ENCODE measurements around the gene PPIL4. TPM values are rescaled to one million over a fixed set of nuclear protein-coding genes. Genes with fewer than 3 reads are reported as not detected.

PPIL4 gene
- total and polyA plus RNA-seq, 2 of the 13 experiments (the other 11 are each of a cell fraction or from before 2014, with no cell fraction given): 5.5 to 46.0 TPM

DNA sequence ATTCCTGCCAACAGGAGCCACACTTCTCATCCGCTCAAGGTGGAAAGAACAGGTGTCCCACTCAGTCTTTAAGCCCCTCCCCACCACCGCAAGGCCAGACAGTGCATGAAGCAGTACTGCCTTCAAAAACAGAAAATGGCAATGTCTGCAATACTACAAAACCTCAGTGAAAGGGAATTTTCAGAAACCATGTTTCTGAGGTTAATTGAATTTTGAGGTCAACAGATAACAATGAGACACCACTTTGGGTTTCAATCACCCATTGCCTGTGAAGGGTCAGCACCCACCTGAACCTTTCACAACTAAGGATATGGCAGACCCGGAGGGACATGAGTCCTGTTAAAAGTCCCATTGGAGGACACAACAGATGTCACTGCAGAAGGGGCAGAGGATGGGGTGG, 74.0 kb downstream of the PPIL4 start:
- no TSS peak for BruUV-seq (replicated peaks)
- no peaks in the 10 kb centered on the region for H3K9me3 ChIP-seq (ENCODE audit: low read length)
- H3K4me2 ChIP-seq (ENCODE audit: low read depth, low read length): no peak overlapping the region
- ChIA-PET POLR2A (no interaction called here), CTCF (ENCODE audit: low intra/inter-chr PET ratio, low total read pairs) (no interaction called here)
- FAIRE-seq (no peak), ATAC-seq (no peak), DNase-seq (ENCODE audit: low spot score) (no peak)
- no peaks in the 10 kb centered on the region for H3K79me2 ChIP-seq (ENCODE audit: insufficient read depth, low read length)
- H3K9ac ChIP-seq (ENCODE audit: insufficient read depth, low read depth, low read length): no peak overlapping the region
- no peak overlapping the region for H3K4me3 ChIP-seq (replicated peaks in 1 of 3; ENCODE audit: insufficient read depth in 1 of 3, low read depth in 2 of 3, low read length in 3 of 3)
- intact Hi-C loops (cut with micrococcal nuclease; ENCODE audit: unreplicated experiment) (no loop called here), in situ Hi-C loops (cut with HindIII; ENCODE audit: extremely low pct_ligation_motif_present, low pct_unique_long_range_greater_than_20kb) (no loop called here)
- peaks cover 43% of the 10 kb centered on the region for H3K4me1 ChIP-seq (ENCODE audit: insufficient read depth, low read length)
- no peak for TF ChIP-seq POLR2G (IDR thresholded peaks at IDR 0.05; ENCODE audit: low read depth, low read length)
- TF ChIP-seq, protein P1, sequence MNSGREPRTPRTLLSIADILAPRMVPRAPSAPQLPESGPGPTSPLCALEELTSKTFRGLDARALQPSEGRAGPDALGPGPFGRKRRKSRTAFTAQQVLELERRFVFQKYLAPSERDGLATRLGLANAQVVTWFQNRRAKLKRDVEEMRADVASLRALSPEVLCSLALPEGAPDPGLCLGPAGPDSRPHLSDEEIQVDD (CRISPR knock-in tag; IDR thresholded peaks at IDR 0.05; ENCODE audit: borderline replicate concordance): no peak
- no peak for TF ChIP-seq NPAS2 (CRISPR knock-in tag; IDR thresholded peaks at IDR 0.05; ENCODE audit: borderline replicate concordance)
- TF ChIP-seq GATA4 (IDR thresholded peaks at IDR 0.05; ENCODE audit: borderline replicate concordance, low read depth): no peak
- TF ChIP-seq, protein P2, sequence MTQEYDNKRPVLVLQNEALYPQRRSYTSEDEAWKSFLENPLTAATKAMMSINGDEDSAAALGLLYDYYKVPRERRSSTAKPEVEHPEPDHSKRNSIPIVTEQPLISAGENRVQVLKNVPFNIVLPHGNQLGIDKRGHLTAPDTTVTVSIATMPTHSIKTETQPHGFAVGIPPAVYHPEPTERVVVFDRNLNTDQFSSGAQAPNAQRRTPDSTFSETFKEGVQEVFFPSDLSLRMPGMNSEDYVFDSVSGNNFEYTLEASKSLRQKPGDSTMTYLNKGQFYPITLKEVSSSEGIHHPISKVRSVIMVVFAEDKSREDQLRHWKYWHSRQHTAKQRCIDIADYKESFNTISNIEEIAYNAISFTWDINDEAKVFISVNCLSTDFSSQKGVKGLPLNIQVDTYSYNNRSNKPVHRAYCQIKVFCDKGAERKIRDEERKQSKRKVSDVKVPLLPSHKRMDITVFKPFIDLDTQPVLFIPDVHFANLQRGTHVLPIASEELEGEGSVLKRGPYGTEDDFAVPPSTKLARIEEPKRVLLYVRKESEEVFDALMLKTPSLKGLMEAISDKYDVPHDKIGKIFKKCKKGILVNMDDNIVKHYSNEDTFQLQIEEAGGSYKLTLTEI (CRISPR knock-in tag; conservative IDR thresholded peaks at IDR 0.05): no peak
- no peak for TF ChIP-seq ZNF180 (CRISPR knock-in tag; IDR thresholded peaks at IDR 0.05; ENCODE audit: borderline replicate concordance, low read depth)
- no peak for TF ChIP-seq ZNF274 (CRISPR knock-in tag; IDR thresholded peaks at IDR 0.05)
- no peak for TF ChIP-seq CREB1 (IDR thresholded peaks at IDR 0.05)
- no peak for TF ChIP-seq CREB1 (CRISPR knock-in tag; IDR thresholded peaks at IDR 0.05)
- TF ChIP-seq, protein P3, sequence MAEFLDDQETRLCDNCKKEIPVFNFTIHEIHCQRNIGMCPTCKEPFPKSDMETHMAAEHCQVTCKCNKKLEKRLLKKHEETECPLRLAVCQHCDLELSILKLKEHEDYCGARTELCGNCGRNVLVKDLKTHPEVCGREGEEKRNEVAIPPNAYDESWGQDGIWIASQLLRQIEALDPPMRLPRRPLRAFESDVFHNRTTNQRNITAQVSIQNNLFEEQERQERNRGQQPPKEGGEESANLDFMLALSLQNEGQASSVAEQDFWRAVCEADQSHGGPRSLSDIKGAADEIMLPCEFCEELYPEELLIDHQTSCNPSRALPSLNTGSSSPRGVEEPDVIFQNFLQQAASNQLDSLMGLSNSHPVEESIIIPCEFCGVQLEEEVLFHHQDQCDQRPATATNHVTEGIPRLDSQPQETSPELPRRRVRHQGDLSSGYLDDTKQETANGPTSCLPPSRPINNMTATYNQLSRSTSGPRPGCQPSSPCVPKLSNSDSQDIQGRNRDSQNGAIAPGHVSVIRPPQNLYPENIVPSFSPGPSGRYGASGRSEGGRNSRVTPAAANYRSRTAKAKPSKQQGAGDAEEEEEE (CRISPR knock-in tag; IDR thresholded peaks at IDR 0.05; ENCODE audit: borderline replicate concordance): no peak
- no peak for TF ChIP-seq HNRNPLL (IDR thresholded peaks at IDR 0.05; ENCODE audit: low read depth, low read length, poor library complexity, severe bottlenecking)
- no peak for TF ChIP-seq ZNF446 (CRISPR knock-in tag; IDR thresholded peaks at IDR 0.05)
- TF ChIP-seq FLYWCH1 (CRISPR knock-in tag; IDR thresholded peaks at IDR 0.05): no peak
- 95% methylated on average over 3 of the region's 3 CpGs for WGBS (ENCODE audit: low lambda C conversion rate)
- no peak overlapping the region for H2AFZ ChIP-seq (ENCODE audit: low read length)
- H3K36me3 ChIP-seq (replicated peaks in 1 of 2; ENCODE audit: control insufficient read depth in 1 of 2, insufficient read depth in 2 of 2, low read length in 2 of 2): no peaks in the 10 kb centered on the region
- no peaks in the 10 kb centered on the region for H3K27me3 ChIP-seq (ENCODE audit: control insufficient read depth in 1 of 2, insufficient read depth in 2 of 2, low read length in 2 of 2)
- H3K27ac ChIP-seq (ENCODE audit: extremely low read length, insufficient read depth, low read length): no peak overlapping the region
- no peaks in the 10 kb centered on the region for H4K20me1 ChIP-seq (ENCODE audit: insufficient read depth, low read length)
